HG02571 (cell line): ENCODE data around the gene PRSS48.
"Not testable (repeated sequence)": the region's sequence is repeated elsewhere in the genome, so short reads cannot be mapped to it uniquely, and the experiment has no call there.

Experiments used
- ATAC-seq: cut with Tn5 transposase; IDR thresholded peaks from one replicate; pipeline ENCODE4 v1.9.1; 2021; ENCODE audit warnings: mild to moderate bottlenecking, moderate library complexity; ENCODE audit not compliant: unreplicated experiment

The PRSS48 gene

GRCh38 chr4:151260526-151260925 is 16.4 kb upstream of the PRSS48 start:
- ATAC-seq, result no peak

GRCh38 chr4:151263455-151263854 is 13.5 kb upstream of the PRSS48 start:
- no peak for ATAC-seq

- no peak for ATAC-seq
These were observed 10.5 kb upstream of the PRSS48 start for GRCh38 chr4:151266497-151266896.

- ATAC-seq, result no peak
These were observed 9.9 kb upstream of the PRSS48 start for GRCh38 chr4:151267104-151267503.

GRCh38 chr4:151267822-151268535 is 9.0 kb upstream of the PRSS48 start:
- no peak for ATAC-seq

GRCh38 chr4:151268905-151269304 is 8.1 kb upstream of the PRSS48 start:
- ATAC-seq, result not testable (repeated sequence)

GRCh38 chr4:151284534-151285245 is 7.7 kb downstream of the PRSS48 start:
- no peak for ATAC-seq

- ATAC-seq, result no peak
These were observed 10.4 kb downstream of the PRSS48 start for GRCh38 chr4:151287409-151287808.

GRCh38 chr4:151291485-151291884 is 14.5 kb downstream of the PRSS48 start:
- ATAC-seq, result no peak

- ATAC-seq, result no peak
These were observed 15.1 kb downstream of the PRSS48 start for GRCh38 chr4:151292038-151292437.

GRCh38 chr4:151294833-151295496 is 18.0 kb downstream of the PRSS48 start:
- ATAC-seq, result no peak

GRCh38 chr4:151296227-151296626 is 19.3 kb downstream of the PRSS48 start:
- ATAC-seq, result no peak

- no peak for ATAC-seq
These were observed 20.2 kb downstream of the PRSS48 start for GRCh38 chr4:151297170-151297569.

- ATAC-seq, result no peak
These were observed 25.5 kb downstream of the PRSS48 start for GRCh38 chr4:151302432-151302831.

- no peak for ATAC-seq
These were observed 27.3 kb downstream of the PRSS48 start for GRCh38 chr4:151304226-151304625.

GRCh38 chr4:151304755-151305154 is 27.8 kb downstream of the PRSS48 start:
- peak; percentile 88 for ATAC-seq

GRCh38 chr4:151310124-151310728 is 33.3 kb downstream of the PRSS48 start:
- ATAC-seq, result no peak

- ATAC-seq, result no peak
These were observed 36.5 kb downstream of the PRSS48 start for GRCh38 chr4:151313306-151314009.

- no peak for ATAC-seq
These were observed 37.0 kb downstream of the PRSS48 start for GRCh38 chr4:151314010-151314355.

- no peak for ATAC-seq
These were observed 37.5 kb downstream of the PRSS48 start for GRCh38 chr4:151314479-151314878.
